Measurements from ENCODE around the gene SMC1B.

SMC1B gene

GRCh38 chr22:45335854-45336522 is 77.4 kb downstream of the SMC1B start:
- no peaks in the 10 kb centered on the region for H3K9me2 ChIP-seq (replicated peaks; ENCODE audit: insufficient read depth, low read length)
- no peak overlapping the region for H3K4me3 ChIP-seq (ENCODE audit: insufficient read depth, low read length, poor library complexity, severe bottlenecking)
- H3K27me3 ChIP-seq (ENCODE audit: low read length) = no peaks in the 10 kb centered on the region
- H3F3A ChIP-seq (ENCODE audit: insufficient read depth) = no peaks in the 10 kb centered on the region
- no peaks in the 10 kb centered on the region for H3K36me3 ChIP-seq (ENCODE audit: low read length)
- H3K9me3 ChIP-seq (ENCODE audit: insufficient read depth, low read length) = no peaks in the 10 kb centered on the region
- no peak overlapping the region for H3K27ac ChIP-seq (ENCODE audit: low read depth, low read length)
- H2AFZ ChIP-seq (ENCODE audit: low read depth, low read length, severe bottlenecking) = no peak overlapping the region
- no peaks in the 10 kb centered on the region for H4K20me1 ChIP-seq (ENCODE audit: low read depth, low read length)
- no peak overlapping the region for H3K9ac ChIP-seq (ENCODE audit: low read length)
- H3K79me2 ChIP-seq (ENCODE audit: insufficient read depth, low read length) = no peaks in the 10 kb centered on the region
- no peak overlapping the region for H3K4me2 ChIP-seq (ENCODE audit: low read depth, low read length, poor library complexity, severe bottlenecking)
- no peak for TF ChIP-seq EZH2phosphoT487 (conservative IDR thresholded peaks at IDR 0.05; ENCODE audit: low read length)
- TF ChIP-seq, protein P1, sequence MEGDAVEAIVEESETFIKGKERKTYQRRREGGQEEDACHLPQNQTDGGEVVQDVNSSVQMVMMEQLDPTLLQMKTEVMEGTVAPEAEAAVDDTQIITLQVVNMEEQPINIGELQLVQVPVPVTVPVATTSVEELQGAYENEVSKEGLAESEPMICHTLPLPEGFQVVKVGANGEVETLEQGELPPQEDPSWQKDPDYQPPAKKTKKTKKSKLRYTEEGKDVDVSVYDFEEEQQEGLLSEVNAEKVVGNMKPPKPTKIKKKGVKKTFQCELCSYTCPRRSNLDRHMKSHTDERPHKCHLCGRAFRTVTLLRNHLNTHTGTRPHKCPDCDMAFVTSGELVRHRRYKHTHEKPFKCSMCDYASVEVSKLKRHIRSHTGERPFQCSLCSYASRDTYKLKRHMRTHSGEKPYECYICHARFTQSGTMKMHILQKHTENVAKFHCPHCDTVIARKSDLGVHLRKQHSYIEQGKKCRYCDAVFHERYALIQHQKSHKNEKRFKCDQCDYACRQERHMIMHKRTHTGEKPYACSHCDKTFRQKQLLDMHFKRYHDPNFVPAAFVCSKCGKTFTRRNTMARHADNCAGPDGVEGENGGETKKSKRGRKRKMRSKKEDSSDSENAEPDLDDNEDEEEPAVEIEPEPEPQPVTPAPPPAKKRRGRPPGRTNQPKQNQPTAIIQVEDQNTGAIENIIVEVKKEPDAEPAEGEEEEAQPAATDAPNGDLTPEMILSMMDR (IDR thresholded peaks at IDR 0.05; ENCODE audit: insufficient read depth, low read length, poor library complexity, severe bottlenecking) = no peak

- no peak overlapping the region for H3K4me2 ChIP-seq (ENCODE audit: low read depth, low read length, poor library complexity, severe bottlenecking)
- H3K27ac ChIP-seq (ENCODE audit: low read depth, low read length) = no peak overlapping the region
- no peaks in the 10 kb centered on the region for H3K27me3 ChIP-seq (ENCODE audit: low read length)
- no peak overlapping the region for H3K4me3 ChIP-seq (ENCODE audit: insufficient read depth, low read length, poor library complexity, severe bottlenecking)
- no peaks in the 10 kb centered on the region for H3F3A ChIP-seq (ENCODE audit: insufficient read depth)
- no peaks in the 10 kb centered on the region for H4K20me1 ChIP-seq (ENCODE audit: low read depth, low read length)
- no peaks in the 10 kb centered on the region for H3K79me2 ChIP-seq (ENCODE audit: insufficient read depth, low read length)
- H2AFZ ChIP-seq (ENCODE audit: low read depth, low read length, severe bottlenecking) = no peak overlapping the region
- no peak for TF ChIP-seq EZH2phosphoT487 (conservative IDR thresholded peaks at IDR 0.05; ENCODE audit: low read length)
- TF ChIP-seq, protein P1 (IDR thresholded peaks at IDR 0.05; ENCODE audit: insufficient read depth, low read length, poor library complexity, severe bottlenecking) = no peak
- no peak overlapping the region for H3K9ac ChIP-seq (ENCODE audit: low read length)
- H3K36me3 ChIP-seq (ENCODE audit: low read length) = no peaks in the 10 kb centered on the region
- no peaks in the 10 kb centered on the region for H3K9me2 ChIP-seq (replicated peaks; ENCODE audit: insufficient read depth, low read length)
- H3K9me3 ChIP-seq (ENCODE audit: insufficient read depth, low read length) = no peaks in the 10 kb centered on the region
Measured at GRCh38 chr22:45335021-45335818, 78.2 kb downstream of the SMC1B start.

DNA sequence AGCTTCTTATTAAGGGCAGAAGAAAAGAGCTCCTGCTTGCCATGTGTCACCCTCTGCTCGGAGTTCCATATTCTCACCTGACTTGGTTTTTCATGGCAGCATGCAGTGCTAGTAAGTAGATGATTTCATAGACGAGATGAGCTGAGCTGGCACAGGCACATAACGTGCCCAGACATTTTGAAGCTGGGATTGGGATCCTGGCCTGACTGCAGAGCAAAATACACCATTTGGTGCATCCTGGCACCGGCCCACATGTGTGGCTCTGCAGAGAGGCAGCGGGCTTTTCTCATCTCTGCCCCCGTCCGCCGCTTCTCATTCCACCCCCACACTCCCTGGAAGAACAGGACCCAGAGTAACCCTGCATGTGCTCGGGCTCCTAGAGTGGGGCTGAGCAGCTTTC is 78.9 kb downstream of the SMC1B start:
- no peaks in the 10 kb centered on the region for H3K9me3 ChIP-seq (ENCODE audit: insufficient read depth, low read length)
- no peaks in the 10 kb centered on the region for H3K9me2 ChIP-seq (replicated peaks; ENCODE audit: insufficient read depth, low read length)
- H3K4me3 ChIP-seq (ENCODE audit: insufficient read depth, low read length, poor library complexity, severe bottlenecking) = no peak overlapping the region
- no peak overlapping the region for H2AFZ ChIP-seq (ENCODE audit: low read depth, low read length, severe bottlenecking)
- H3F3A ChIP-seq (ENCODE audit: insufficient read depth) = no peaks in the 10 kb centered on the region
- no peak overlapping the region for H3K4me2 ChIP-seq (ENCODE audit: low read depth, low read length, poor library complexity, severe bottlenecking)
- no peak overlapping the region for H3K27ac ChIP-seq (ENCODE audit: low read depth, low read length)
- no peaks in the 10 kb centered on the region for H3K27me3 ChIP-seq (ENCODE audit: low read length)
- no peak overlapping the region for H3K9ac ChIP-seq (ENCODE audit: low read length)
- H3K79me2 ChIP-seq (ENCODE audit: insufficient read depth, low read length) = no peaks in the 10 kb centered on the region
- TF ChIP-seq EZH2phosphoT487 (conservative IDR thresholded peaks at IDR 0.05; ENCODE audit: low read length) = no peak
- TF ChIP-seq, protein P1 (IDR thresholded peaks at IDR 0.05; ENCODE audit: insufficient read depth, low read length, poor library complexity, severe bottlenecking) = no peak
- H4K20me1 ChIP-seq (ENCODE audit: low read depth, low read length) = no peaks in the 10 kb centered on the region
- no peaks in the 10 kb centered on the region for H3K36me3 ChIP-seq (ENCODE audit: low read length)

All from SU-DHL-6 (cell line).